Activated T-cell treated with anti-CD3 and anti-CD28 coated beads, Interleukin-2, amount 50 U/mL, for 72 hours (primary cell): ENCODE results near the gene CHST15. TPM values are rescaled to one million over a fixed set of nuclear protein-coding genes. Genes with fewer than 3 reads are reported as not detected.
A peak's percentile ranks its signal among the peaks of the same experiment; 100 is the strongest.

ENCODE experiments used
- ATAC-seq, 2 donors: fragments of 150-1000 bp; cut with Tn5 transposase; replicated peaks in 1 of 2; 2 replicates each; pipeline ENCODE4 v1.10.0; 2021; ENCODE audit warnings: moderate library complexity in 2 of 2, mild to moderate bottlenecking in 1 of 2
- DNase-seq, 2 donors: peaks; one replicate each; pipeline ENCODE4 v3.0.0; 2021 to 2022; ENCODE audit warnings: mixed read lengths in 1 of 2
- H3K27ac Mint-ChIP-seq: one replicate; pipeline ENCODE4 v1.8.0; 2022; ENCODE audit warnings: mild to moderate bottlenecking, moderate library complexity, mixed read lengths
- H3K27me3 Mint-ChIP-seq: one replicate; pipeline ENCODE4 v1.8.0; 2022; ENCODE audit warnings: low read depth, mixed read lengths
- H3K36me3 Mint-ChIP-seq, 2 donors: one replicate each; pipeline ENCODE4 v1.8.0; 2022; ENCODE audit warnings: mixed read lengths in 2 of 2, mild to moderate bottlenecking in 1 of 2; ENCODE audit not compliant: insufficient read depth in 2 of 2
- H3K4me1 Mint-ChIP-seq: one replicate; pipeline ENCODE4 v1.8.0; 2022; ENCODE audit warnings: low read depth, mixed read lengths
- H3K4me3 Mint-ChIP-seq, 2 donors: one replicate each; pipeline ENCODE4 v1.8.0; 2022; ENCODE audit warnings: mild to moderate bottlenecking in 2 of 2, mixed read lengths in 2 of 2, moderate library complexity in 2 of 2
- H3K9me3 Mint-ChIP-seq, 2 donors: one replicate each; pipeline ENCODE4 v1.8.0; 2022; ENCODE audit warnings: mixed read lengths in 2 of 2
- total RNA-seq, 2 donors: library from RNA; stranded (reverse); gene quantifications; one replicate each; pipeline ENCODE4 v1.2.3, GENCODE V29; 2022

The CHST15 gene
- total RNA-seq, 2 donors from 2014 or later, result 0.38 to 2.4 TPM

GRCh38 chr10:124128811-124129145, 35.4 kb upstream of the CHST15 start:
- no peak overlapping the region for H3K4me3 Mint-ChIP-seq
- no peak overlapping the region for H3K27ac Mint-ChIP-seq
- H3K4me1 Mint-ChIP-seq, result no peaks in the 10 kb centered on the region
- no peak for ATAC-seq
- DNase-seq, result no peak
- no peaks in the 10 kb centered on the region for H3K27me3 Mint-ChIP-seq
- H3K9me3 Mint-ChIP-seq, result no peaks in the 10 kb centered on the region
- no peaks in the 10 kb centered on the region for H3K36me3 Mint-ChIP-seq

GRCh38 chr10:124127965-124128810, 34.8 kb upstream of the CHST15 start:
- Mint-ChIP-seq H3K9me3 (no peaks in the 10 kb centered on the region), H3K4me1 (no peaks in the 10 kb centered on the region), H3K4me3 (no peak overlapping the region), H3K36me3 (no peaks in the 10 kb centered on the region), H3K27ac (no peak overlapping the region), H3K27me3 (no peaks in the 10 kb centered on the region)
- no peak for ATAC-seq
- no peak for DNase-seq

- Mint-ChIP-seq H3K4me1 (no peaks in the 10 kb centered on the region), H3K9me3 (no peaks in the 10 kb centered on the region), H3K27me3 (no peaks in the 10 kb centered on the region), H3K27ac (no peak overlapping the region), H3K36me3 (no peaks in the 10 kb centered on the region), H3K4me3 (no peak overlapping the region)
- ATAC-seq (no peak), DNase-seq (no peak)
Measured at GRCh38 chr10:124127563-124127962, 34.2 kb upstream of the CHST15 start.

- H3K4me3 Mint-ChIP-seq, result no peak overlapping the region
- no peak overlapping the region for H3K27ac Mint-ChIP-seq
- H3K36me3 Mint-ChIP-seq, result no peaks in the 10 kb centered on the region
- ATAC-seq (no peak), DNase-seq (no peak)
- H3K9me3 Mint-ChIP-seq, result no peaks in the 10 kb centered on the region
- no peaks in the 10 kb centered on the region for H3K27me3 Mint-ChIP-seq
- H3K4me1 Mint-ChIP-seq, result no peaks in the 10 kb centered on the region
Measured at GRCh38 chr10:124126983-124127385, 33.6 kb upstream of the CHST15 start.

GRCh38 chr10:124126145-124126982, 33.0 kb upstream of the CHST15 start:
- H3K9me3 Mint-ChIP-seq, result no peaks in the 10 kb centered on the region
- no peak overlapping the region for H3K4me3 Mint-ChIP-seq
- no peaks in the 10 kb centered on the region for H3K27me3 Mint-ChIP-seq
- H3K27ac Mint-ChIP-seq, result no peak overlapping the region
- no peak for ATAC-seq
- no peak for DNase-seq
- H3K4me1 Mint-ChIP-seq, result no peaks in the 10 kb centered on the region
- no peaks in the 10 kb centered on the region for H3K36me3 Mint-ChIP-seq

- no peaks in the 10 kb centered on the region for H3K36me3 Mint-ChIP-seq
- H3K27me3 Mint-ChIP-seq, result no peaks in the 10 kb centered on the region
- no peak overlapping the region for H3K4me3 Mint-ChIP-seq
- no peaks in the 10 kb centered on the region for H3K4me1 Mint-ChIP-seq
- ATAC-seq (peak; percentile 26 to 37), DNase-seq (no peak)
- no peak overlapping the region for H3K27ac Mint-ChIP-seq
- no peaks in the 10 kb centered on the region for H3K9me3 Mint-ChIP-seq
Measured at GRCh38 chr10:124125305-124126116, 32.1 kb upstream of the CHST15 start.

- Mint-ChIP-seq H3K27ac (no peak overlapping the region), H3K27me3 (no peaks in the 10 kb centered on the region), H3K36me3 (no peaks in the 10 kb centered on the region), H3K9me3 (no peaks in the 10 kb centered on the region), H3K4me3 (no peak overlapping the region), H3K4me1 (no peaks in the 10 kb centered on the region)
- DNase-seq (no peak), ATAC-seq (no peak)
Measured at GRCh38 chr10:124124769-124125161, 31.4 kb upstream of the CHST15 start.

GRCh38 chr10:124124123-124124768, 30.8 kb upstream of the CHST15 start:
- Mint-ChIP-seq H3K4me1 (no peaks in the 10 kb centered on the region), H3K27me3 (no peaks in the 10 kb centered on the region), H3K9me3 (no peaks in the 10 kb centered on the region), H3K27ac (no peak overlapping the region), H3K36me3 (no peaks in the 10 kb centered on the region), H3K4me3 (no peak overlapping the region)
- ATAC-seq (no peak), DNase-seq (no peak)

- Mint-ChIP-seq H3K27ac (no peak overlapping the region), H3K4me3 (no peak overlapping the region), H3K36me3 (no peaks in the 10 kb centered on the region), H3K9me3 (no peaks in the 10 kb centered on the region), H3K4me1 (no peaks in the 10 kb centered on the region), H3K27me3 (no peaks in the 10 kb centered on the region)
- ATAC-seq (no peak), DNase-seq (no peak)
Measured at GRCh38 chr10:124123156-124123555, 29.8 kb upstream of the CHST15 start.

- Mint-ChIP-seq H3K36me3 (no peaks in the 10 kb centered on the region), H3K4me3 (no peak overlapping the region), H3K27me3 (no peaks in the 10 kb centered on the region), H3K27ac (no peak overlapping the region), H3K9me3 (no peaks in the 10 kb centered on the region), H3K4me1 (no peaks in the 10 kb centered on the region)
- ATAC-seq, result no peak
- DNase-seq, result no peak
Measured at GRCh38 chr10:124122211-124122610, 28.8 kb upstream of the CHST15 start.

GRCh38 chr10:124120410-124121061, 27.1 kb upstream of the CHST15 start:
- no peak for DNase-seq

GRCh38 chr10:124119946-124120345, 26.5 kb upstream of the CHST15 start:
- peak; percentile 15 to 38 for ATAC-seq
- Mint-ChIP-seq H3K4me3 (no peak overlapping the region), H3K27me3 (no peaks in the 10 kb centered on the region), H3K4me1 (no peaks in the 10 kb centered on the region), H3K36me3 (no peaks in the 10 kb centered on the region), H3K9me3 (no peaks in the 10 kb centered on the region), H3K27ac (no peak overlapping the region)
- no peak for DNase-seq

More at GRCh38 chr10:124120410-124121061, 27.1 kb upstream of the CHST15 start:
- Mint-ChIP-seq H3K27me3 (no peaks in the 10 kb centered on the region), H3K9me3 (no peaks in the 10 kb centered on the region), H3K27ac (no peak overlapping the region), H3K4me1 (no peaks in the 10 kb centered on the region), H3K36me3 (no peaks in the 10 kb centered on the region), H3K4me3 (no peak overlapping the region)
- ATAC-seq, result peak; percentile 33 to 66
